Measurements from ENCODE around the gene NELFCD. TPM values are rescaled to one million over a fixed set of nuclear protein-coding genes. Genes with fewer than 3 reads are reported as not detected.

The NELFCD gene
- total RNA-seq, 4 donors from 2014 or later: 43.7 to 68.1 (median 55.1) TPM

DNA sequence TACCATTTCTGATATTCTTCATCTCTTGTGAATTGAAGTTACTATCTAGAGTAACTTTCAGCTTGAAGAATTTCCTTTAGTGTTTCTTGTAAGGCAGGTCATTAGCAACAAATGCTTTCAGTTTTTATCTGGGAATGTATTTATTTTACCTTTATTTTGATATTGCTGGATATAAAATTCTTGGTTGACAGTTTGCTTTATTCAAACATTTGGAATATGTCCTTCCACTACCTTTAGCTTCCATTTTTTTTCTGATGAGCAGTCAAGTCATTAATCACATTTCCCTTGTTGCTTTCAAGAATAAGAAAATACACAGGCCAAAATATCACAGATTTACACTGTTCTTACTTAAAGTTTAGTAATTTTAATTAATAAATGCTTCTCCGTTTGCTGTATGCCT, 5.7 kb upstream of the NELFCD start:
- intact Hi-C loops (cut with DNase I; ENCODE audit: low total_unique reads) (no loop called here), in situ Hi-C loops (cut with MboI; ENCODE audit: low pct_ligation_motif_present in 1 of 4, low pct_unique_long_range_greater_than_20kb in 1 of 4, low sequenced_read_pairs in 3 of 4) (no loop called here)
- Histone ChIP-seq H3K27ac (no peak overlapping the region), H3K27me3 (no peaks in the 10 kb centered on the region), H3K9me3 (peaks cover 6 to 10% of the 10 kb centered on the region in 2 donors), H3K36me3 (no peaks in the 10 kb centered on the region), H3K4me1 (peaks cover 0 to 1% (median under 1%) of the 10 kb centered on the region in 4 donors), H3K4me3 (no peak overlapping the region)
- 80 to 92% methylated on average over 1 of the region's 1 CpG for WGBS, 2 donors (ENCODE audit: low coverage in 1 of 2)
- no peak for TF ChIP-seq CTCF (IDR thresholded peaks at IDR 0.05)
- TF ChIP-seq POLR2A (IDR thresholded peaks at IDR 0.05): no peak
- no peak for TF ChIP-seq EP300 (IDR thresholded peaks at IDR 0.05; ENCODE audit: low read depth)
- TF ChIP-seq POLR2AphosphoS5 (IDR thresholded peaks at IDR 0.05): no peak
- no peak for DNase-seq

DNA sequence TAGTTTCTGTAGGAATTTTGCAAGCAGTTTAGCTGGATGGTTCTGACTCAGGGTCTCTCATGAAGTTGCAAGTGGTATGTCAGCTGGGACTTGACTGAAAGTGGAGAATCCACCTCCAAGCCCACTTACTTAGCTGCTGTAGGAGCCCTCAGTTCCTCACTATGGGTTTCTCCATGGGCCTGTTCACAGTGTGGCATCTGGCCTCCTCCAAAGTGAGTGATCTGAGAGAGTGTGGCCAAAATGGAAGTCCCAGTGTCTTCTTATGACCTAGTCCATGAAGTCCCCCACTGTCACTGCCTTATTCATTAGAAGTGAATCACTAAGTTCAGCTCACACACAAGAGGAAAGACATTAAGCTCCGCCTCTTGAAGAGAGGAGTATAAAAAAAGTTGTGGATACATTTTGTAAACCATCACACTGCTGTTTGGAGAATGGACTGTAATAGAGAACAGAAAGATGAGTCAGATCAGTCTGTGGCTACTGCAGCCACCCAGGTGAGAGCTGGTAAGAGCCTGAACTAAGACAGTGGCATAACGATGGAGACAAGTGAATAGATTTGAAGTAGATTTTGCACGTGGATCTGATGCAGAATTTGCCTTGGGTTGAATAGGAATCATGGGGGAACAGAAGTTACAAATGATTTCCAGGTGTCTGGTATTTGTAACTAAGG, 4.9 kb upstream of the NELFCD start:
- DNase-seq: no peak
- no peak overlapping the region for H3K27ac ChIP-seq
- no peaks in the 10 kb centered on the region for H3K27me3 ChIP-seq
- in situ Hi-C loops (cut with MboI; ENCODE audit: low pct_ligation_motif_present in 1 of 4, low pct_unique_long_range_greater_than_20kb in 1 of 4, low sequenced_read_pairs in 3 of 4): no loop called here
- H3K4me3 ChIP-seq: no peak overlapping the region
- TF ChIP-seq CTCF (IDR thresholded peaks at IDR 0.05) (no peak), POLR2A (IDR thresholded peaks at IDR 0.05) (no peak)
- peaks cover 0 to 4% (median 2%) of the 10 kb centered on the region in 4 donors for H3K4me1 ChIP-seq
- no peaks in the 10 kb centered on the region for H3K36me3 ChIP-seq
- peaks cover 6 to 10% of the 10 kb centered on the region in 2 donors for H3K9me3 ChIP-seq
- intact Hi-C loops (cut with DNase I; ENCODE audit: low total_unique reads): no loop called here
- WGBS, 2 donors (ENCODE audit: low coverage in 1 of 2): 81 to 96% methylated on average over 3 of the region's 3 CpGs

- H3K4me1 ChIP-seq: peaks cover 7 to 22% (median 12%) of the 10 kb centered on the region in 4 donors
- DNase-seq: no peak
- intact Hi-C loops (cut with DNase I; ENCODE audit: low total_unique reads): no loop called here
- H3K27me3 ChIP-seq: no peaks in the 10 kb centered on the region
- no peaks in the 10 kb centered on the region for H3K36me3 ChIP-seq
- in situ Hi-C loops (cut with MboI; ENCODE audit: low pct_ligation_motif_present in 1 of 4, low pct_unique_long_range_greater_than_20kb in 1 of 4, low sequenced_read_pairs in 3 of 4): no loop called here
- no peak overlapping the region for H3K27ac ChIP-seq
- H3K4me3 ChIP-seq: no peak overlapping the region
- TF ChIP-seq EP300 (IDR thresholded peaks at IDR 0.05; ENCODE audit: low read depth): no peak
- no peak for TF ChIP-seq CTCF (IDR thresholded peaks at IDR 0.05)
- TF ChIP-seq POLR2A (IDR thresholded peaks at IDR 0.05): no peak
- no peak for TF ChIP-seq POLR2AphosphoS5 (IDR thresholded peaks at IDR 0.05)
- 65 to 74% methylated on average over 5 to 6 of the region's 6 CpGs for WGBS, 2 donors (ENCODE audit: low coverage in 1 of 2)
- peaks cover 6 to 10% of the 10 kb centered on the region in 2 donors for H3K9me3 ChIP-seq
Measured at GRCh38 chr20:58978351-58979190, 2.5 kb upstream of the NELFCD start.

DNA sequence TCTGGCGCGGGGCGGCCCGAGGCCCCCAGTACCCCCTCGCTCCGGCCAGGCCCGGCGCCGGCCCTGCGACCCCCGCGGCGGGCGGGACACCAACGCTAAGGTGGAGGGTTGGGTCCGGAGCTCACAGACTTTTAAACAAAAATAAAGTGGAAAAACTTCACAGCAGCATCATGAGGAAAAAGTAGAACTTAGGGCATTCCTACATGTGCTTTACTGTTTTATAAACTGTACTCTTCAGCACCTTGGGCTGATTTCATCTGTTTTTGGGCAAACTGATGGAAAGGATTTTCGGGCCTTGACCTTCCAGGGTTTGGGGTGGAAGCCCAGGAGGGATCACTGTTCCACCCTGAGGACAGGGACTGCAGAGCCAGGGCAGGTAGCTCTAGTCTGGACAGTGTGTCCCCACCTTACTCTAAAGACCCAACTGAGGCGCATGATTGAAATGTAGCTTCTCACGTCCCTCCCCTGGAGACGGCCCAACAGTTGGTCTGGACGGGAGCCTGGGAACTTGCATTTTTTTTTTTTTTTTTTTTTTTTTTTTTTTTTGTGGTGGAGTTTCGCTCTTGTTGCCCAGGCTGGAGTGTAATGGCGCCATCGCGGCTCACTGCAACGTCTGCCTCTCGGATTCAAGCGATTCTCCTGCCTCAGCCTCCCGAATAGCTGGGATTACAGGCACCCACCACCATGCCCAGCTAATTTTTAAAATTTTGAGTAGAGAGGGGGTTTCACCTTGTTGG, 740 bp downstream of the NELFCD start:
- in situ Hi-C loops (cut with MboI; ENCODE audit: low pct_ligation_motif_present in 1 of 4, low pct_unique_long_range_greater_than_20kb in 1 of 4, low sequenced_read_pairs in 3 of 4): loop anchor here in 1 of 4 donors (10.0 kb wide), 2 partner anchors 77 to 243 kb away; no protein-coding TSS in a partner anchor
- Histone ChIP-seq H3K4me1 (peaks cover 7 to 31% (median 20%) of the 10 kb centered on the region in 4 donors), H3K36me3 (peaks cover 0 to 8% (median 0%) of the 10 kb centered on the region in 4 donors), H3K9me3 (no peaks in the 10 kb centered on the region), H3K27ac (peak overlapping the region; percentile 87 to 94 (median 89)), H3K4me3 (peak overlapping the region; percentile 34 to 96 (median 86)), H3K27me3 (no peaks in the 10 kb centered on the region)
- WGBS, 2 donors (ENCODE audit: low coverage in 1 of 2): 21% methylated on average over 29 of the region's 29 CpGs; no CpG with 5 or more reads in 1 of the 2 donors
- DNase-seq: no peak
- intact Hi-C loops (cut with DNase I; ENCODE audit: low total_unique reads): loop anchor here (10.0 kb wide), 1 partner anchor 87 kb away; no protein-coding TSS in a partner anchor
- no peak for TF ChIP-seq CTCF (IDR thresholded peaks at IDR 0.05)
- TF ChIP-seq EP300 (IDR thresholded peaks at IDR 0.05; ENCODE audit: low read depth): no peak
- TF ChIP-seq POLR2AphosphoS5 (IDR thresholded peaks at IDR 0.05): no peak
- no peak for TF ChIP-seq POLR2A (IDR thresholded peaks at IDR 0.05)

Data from transverse colon (tissue), 4 donors.